Lower leg skin (tissue), 3 donors: Measurements from ENCODE around the gene TMEM181.

Source experiments
- CTCF ChIP-seq, 3 donors: fragments of 450-650 bp; IDR thresholded peaks; one replicate each; pipeline ENCODE4 v1.5.1; 2016; ENCODE audit warnings: antibody characterized with exemption in 3 of 3, mild to moderate bottlenecking in 3 of 3, moderate library complexity in 2 of 3
- POLR2A ChIP-seq, 2 donors: fragments of 450-650 bp; IDR thresholded peaks; one replicate each; pipeline ENCODE4 v1.6.1; 2016 to 2017; ENCODE audit warnings: antibody characterized with exemption in 2 of 2, mild to moderate bottlenecking in 1 of 2, moderate library complexity in 1 of 2

DNA sequence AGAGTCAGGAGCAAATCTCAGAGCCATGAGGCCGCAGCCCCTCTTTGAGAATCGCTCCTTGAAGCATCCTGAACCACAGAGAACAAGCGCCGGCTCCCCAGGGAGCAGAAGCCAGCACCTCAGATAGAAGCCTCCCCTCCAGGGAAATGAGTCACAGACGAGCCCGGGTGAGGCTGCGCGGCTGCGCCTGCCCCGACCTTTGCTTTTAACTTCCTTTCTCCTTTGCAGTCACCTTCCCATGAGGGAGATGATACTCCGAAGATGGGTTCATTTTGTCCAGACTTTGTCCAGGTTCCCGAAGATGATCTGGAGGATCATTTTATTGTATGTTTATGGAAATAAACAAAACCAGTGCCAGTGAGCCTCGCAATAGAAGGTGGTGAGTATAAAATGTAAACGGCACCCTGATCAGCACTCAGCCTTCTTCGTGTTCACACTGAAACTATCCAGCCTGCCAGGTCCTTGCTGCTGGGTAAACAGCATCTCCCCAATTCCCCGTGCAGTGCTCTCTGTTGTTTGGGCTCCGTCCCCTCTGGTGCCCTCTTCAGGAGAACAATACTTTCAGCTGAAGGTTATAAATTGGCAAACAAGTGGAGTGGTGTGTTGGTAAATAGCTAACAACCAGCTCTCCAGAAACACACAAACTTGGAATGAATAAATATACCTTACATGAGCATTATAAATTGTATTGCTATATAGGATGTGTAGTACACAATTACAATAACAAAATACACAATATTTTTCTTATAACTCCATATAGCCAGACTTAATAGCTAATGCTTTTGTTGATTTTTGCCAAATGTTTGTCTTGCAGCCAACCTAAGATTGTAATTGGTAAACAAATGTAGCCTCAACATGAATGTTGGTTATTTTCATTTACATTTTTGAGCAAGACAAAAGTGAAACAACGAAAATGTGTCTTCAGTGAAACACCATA lies 41.4 kb upstream of the TMEM181 start:
- TF ChIP-seq CTCF (IDR thresholded peaks at IDR 0.05) (no peak), POLR2A (IDR thresholded peaks at IDR 0.05) (no peak)
